22Rv1 (cell line): ENCODE results near the gene MYH10.

Experiments
- CTCF ChIP-seq: fragments of 450-650 bp; IDR thresholded peaks from 2 replicates; pipeline ENCODE4 v1.5.1; 2017; ENCODE audit warnings: mild to moderate bottlenecking
- ZFX ChIP-seq: fragments of 450-650 bp; IDR thresholded peaks from 2 replicates; pipeline ENCODE4 v1.6.1; 2017; ENCODE audit warnings: antibody characterized with exemption, borderline replicate concordance

- TF ChIP-seq CTCF (no peak), ZFX (no peak)
These were observed 115.7 kb downstream of the MYH10 start for GRCh38 chr17:8514801-8515200.
